ENCODE measurements around the gene WDPCP. TPM values are rescaled to one million over a fixed set of nuclear protein-coding genes. Genes with fewer than 3 reads are reported as not detected.
"Not testable (repeated sequence)": the region's sequence is repeated elsewhere in the genome, so short reads cannot be mapped to it uniquely, and the experiment has no call there.

The WDPCP gene
- total RNA-seq, 1 donor from 2014 or later, result 5.7 TPM

- H3K4me3 Mint-ChIP-seq (ENCODE audit: unreplicated experiment), result no peak overlapping the region
- peak; percentile 11 for DNase-seq (ENCODE audit: low spot score)
These were observed 100.1 kb downstream of the WDPCP start for GRCh38 chr2:63488118-63488713.

GRCh38 chr2:63486861-63487290 lies 101.4 kb downstream of the WDPCP start:
- H3K4me1 Mint-ChIP-seq (ENCODE audit: unreplicated experiment), result no peaks in the 10 kb centered on the region
- no peak for DNase-seq (ENCODE audit: low spot score)

More at GRCh38 chr2:63488118-63488713, 100.1 kb downstream of the WDPCP start:
- H3K27me3 Mint-ChIP-seq (ENCODE audit: unreplicated experiment), result no peaks in the 10 kb centered on the region
- peak; percentile 64 for TF ChIP-seq CTCF (IDR thresholded peaks at IDR 0.05; ENCODE audit: unreplicated experiment)
- no peaks in the 10 kb centered on the region for H3K36me3 Mint-ChIP-seq (ENCODE audit: low read depth, unreplicated experiment)
- H3K4me1 Mint-ChIP-seq (ENCODE audit: unreplicated experiment), result no peaks in the 10 kb centered on the region
- no peak overlapping the region for H3K27ac Mint-ChIP-seq (ENCODE audit: unreplicated experiment)
- no peaks in the 10 kb centered on the region for H3K9me3 Mint-ChIP-seq (ENCODE audit: unreplicated experiment)

GRCh38 chr2:63484901-63485300 lies 103.4 kb downstream of the WDPCP start:
- no peaks in the 10 kb centered on the region for H3K36me3 Mint-ChIP-seq (ENCODE audit: low read depth, unreplicated experiment)
- H3K4me1 Mint-ChIP-seq (ENCODE audit: unreplicated experiment), result no peaks in the 10 kb centered on the region
- H3K27me3 Mint-ChIP-seq (ENCODE audit: unreplicated experiment), result no peaks in the 10 kb centered on the region
- DNase-seq (ENCODE audit: low spot score), result no peak
- no peak overlapping the region for H3K27ac Mint-ChIP-seq (ENCODE audit: unreplicated experiment)
- H3K4me3 Mint-ChIP-seq (ENCODE audit: unreplicated experiment), result no peak overlapping the region
- no peaks in the 10 kb centered on the region for H3K9me3 Mint-ChIP-seq (ENCODE audit: unreplicated experiment)
- no peak for TF ChIP-seq CTCF (IDR thresholded peaks at IDR 0.05; ENCODE audit: unreplicated experiment)

More at GRCh38 chr2:63486861-63487290, 101.4 kb downstream of the WDPCP start:
- Mint-ChIP-seq H3K27ac (ENCODE audit: unreplicated experiment) (no peak overlapping the region), H3K4me3 (ENCODE audit: unreplicated experiment) (no peak overlapping the region), H3K27me3 (ENCODE audit: unreplicated experiment) (no peaks in the 10 kb centered on the region), H3K9me3 (ENCODE audit: unreplicated experiment) (no peaks in the 10 kb centered on the region), H3K36me3 (ENCODE audit: low read depth, unreplicated experiment) (no peaks in the 10 kb centered on the region)
- TF ChIP-seq CTCF (IDR thresholded peaks at IDR 0.05; ENCODE audit: unreplicated experiment), result no peak

- Mint-ChIP-seq H3K27ac (ENCODE audit: unreplicated experiment) (no peak overlapping the region), H3K27me3 (ENCODE audit: unreplicated experiment) (no peaks in the 10 kb centered on the region), H3K9me3 (ENCODE audit: unreplicated experiment) (no peaks in the 10 kb centered on the region), H3K36me3 (ENCODE audit: low read depth, unreplicated experiment) (no peaks in the 10 kb centered on the region), H3K4me3 (ENCODE audit: unreplicated experiment) (no peak overlapping the region), H3K4me1 (ENCODE audit: unreplicated experiment) (no peaks in the 10 kb centered on the region)
- no peak for DNase-seq (ENCODE audit: low spot score)
- no peak for TF ChIP-seq CTCF (IDR thresholded peaks at IDR 0.05; ENCODE audit: unreplicated experiment)
These were observed 103.8 kb downstream of the WDPCP start for GRCh38 chr2:63484481-63484880.

GRCh38 chr2:63477686-63478085 lies 110.6 kb downstream of the WDPCP start:
- Mint-ChIP-seq H3K36me3 (ENCODE audit: low read depth, unreplicated experiment) (no peaks in the 10 kb centered on the region), H3K27ac (ENCODE audit: unreplicated experiment) (no peak overlapping the region), H3K4me3 (ENCODE audit: unreplicated experiment) (no peak overlapping the region), H3K9me3 (ENCODE audit: unreplicated experiment) (no peaks in the 10 kb centered on the region), H3K27me3 (ENCODE audit: unreplicated experiment) (peaks cover 2% of the 10 kb centered on the region), H3K4me1 (ENCODE audit: unreplicated experiment) (no peaks in the 10 kb centered on the region)
- DNase-seq (ENCODE audit: low spot score), result no peak
- TF ChIP-seq CTCF (IDR thresholded peaks at IDR 0.05; ENCODE audit: unreplicated experiment), result no peak

GRCh38 chr2:63469313-63469712 lies 119.0 kb downstream of the WDPCP start:
- H3K27ac Mint-ChIP-seq (ENCODE audit: unreplicated experiment); DNase-seq (ENCODE audit: low spot score); H3K27me3 Mint-ChIP-seq (ENCODE audit: unreplicated experiment); H3K36me3 Mint-ChIP-seq (ENCODE audit: low read depth, unreplicated experiment); H3K4me1 Mint-ChIP-seq (ENCODE audit: unreplicated experiment); H3K9me3 Mint-ChIP-seq (ENCODE audit: unreplicated experiment); H3K4me3 Mint-ChIP-seq (ENCODE audit: unreplicated experiment): not testable (repeated sequence)

All from endothelial cell (in vitro differentiated cells).